SK-N-MC (cell line): Measurements from ENCODE around the gene LAMC3.

Source experiments
- DNase-seq: peaks from one replicate; pipeline ENCODE4 v3.0.0-alpha.2; 2011; ENCODE audit warnings: low read depth, low spot score
- H3K27ac ChIP-seq: fragments of 200-600 bp; sonication (generic); 2 replicates; pipeline ENCODE4 v1.5.1; 2016; ENCODE audit warnings: mixed run types
- H3K36me3 ChIP-seq: fragments of 200-600 bp; sonication (generic); 2 replicates; pipeline ENCODE4 v1.6.1; 2017; ENCODE audit warnings: antibody characterized with exemption, low read length, mixed read lengths; ENCODE audit not compliant: insufficient read depth
- H3K4me3 ChIP-seq: fragments of 200-600 bp; sonication (generic); 2 replicates; pipeline ENCODE4 v1.5.1; 2016
- H3K9ac ChIP-seq: fragments of 200-600 bp; sonication (generic); 2 replicates; pipeline ENCODE4 v1.8.0; 2017; ENCODE audit warnings: mixed run types, mixed read lengths; ENCODE audit not compliant: insufficient read length
- H3K9me3 ChIP-seq: fragments of 200-600 bp; sonication (generic); 2 replicates; pipeline ENCODE4 v1.6.1; 2017; ENCODE audit warnings: low read depth, mild to moderate bottlenecking, antibody characterized with exemption, low read length, moderate library complexity, mixed read lengths
- EZH2 ChIP-seq: fragments of 200-600 bp; sonication (generic); IDR thresholded peaks from one replicate; pipeline ENCODE4 v1.6.1; 2017; ENCODE audit warnings: antibody characterized with exemption
- FOXP2 ChIP-seq: optimal IDR thresholded peaks from 2 replicates; pipeline ENCODE3; 2011; ENCODE audit warnings: mild to moderate bottlenecking, moderate library complexity; ENCODE audit not compliant: insufficient read depth; ENCODE audit errors: extremely low read length, control extremely low read depth
- POLR2AphosphoS5 ChIP-seq: IDR thresholded peaks from 2 replicates; pipeline ENCODE4 v1.6.1; 2012; ENCODE audit warnings: mild to moderate bottlenecking, low read depth, low read length, borderline replicate concordance

LAMC3 gene

GRCh38 chr9:130975156-130975555, 33.8 kb upstream of the LAMC3 start:
- no peak for DNase-seq
- Histone ChIP-seq H3K36me3 (no peaks in the 10 kb centered on the region), H3K27ac (no peak overlapping the region), H3K4me3 (no peak overlapping the region), H3K9ac (no peak overlapping the region), H3K9me3 (no peaks in the 10 kb centered on the region)
- TF ChIP-seq EZH2: no peak
- no peak for TF ChIP-seq POLR2AphosphoS5
- TF ChIP-seq FOXP2: no peak

DNA sequence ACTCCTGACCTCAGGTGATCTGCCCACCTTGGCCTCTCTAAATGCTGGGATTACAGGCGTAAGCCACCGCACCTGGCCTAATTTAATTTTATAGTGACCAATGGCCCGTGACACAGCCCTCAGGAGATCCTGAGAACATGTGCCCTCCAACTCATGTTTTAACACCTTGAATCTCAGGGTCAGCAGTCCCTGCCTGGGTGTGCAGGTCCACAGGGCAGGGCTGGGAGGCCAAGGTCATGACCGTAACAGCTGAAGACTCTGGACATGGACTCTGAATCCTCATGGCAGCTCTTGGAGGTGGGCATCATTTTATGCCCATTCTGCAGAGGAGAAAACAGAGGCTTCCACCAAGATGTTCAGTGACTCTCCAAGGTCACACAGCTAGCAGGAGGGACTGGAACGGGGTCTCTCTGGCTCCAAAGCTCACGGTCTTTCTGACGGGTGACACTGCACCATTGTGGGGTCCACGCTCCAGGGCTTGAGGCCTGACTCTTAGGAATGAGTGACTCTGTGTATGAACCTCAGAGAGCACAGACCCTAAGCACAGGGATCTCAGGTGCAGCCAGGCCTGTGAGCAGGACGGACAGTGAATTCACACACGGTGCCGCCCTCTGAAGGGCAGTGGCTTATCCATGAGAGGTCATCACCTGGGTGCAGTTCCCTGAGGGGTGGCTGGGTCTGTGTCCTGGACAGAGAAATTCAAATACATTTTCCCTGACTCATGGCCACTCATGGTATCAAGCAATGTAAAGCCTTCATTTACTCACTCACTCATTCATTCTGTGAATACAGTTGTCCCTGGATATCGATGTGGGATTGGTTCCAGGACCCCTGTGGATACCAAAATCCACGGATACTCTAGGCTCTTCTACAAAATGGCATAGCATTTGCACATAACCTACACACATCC, 32.8 kb upstream of the LAMC3 start:
- no peaks in the 10 kb centered on the region for H3K36me3 ChIP-seq
- H3K9ac ChIP-seq: no peak overlapping the region
- H3K9me3 ChIP-seq: no peaks in the 10 kb centered on the region
- DNase-seq: no peak
- no peak overlapping the region for H3K4me3 ChIP-seq
- TF ChIP-seq FOXP2: no peak
- TF ChIP-seq EZH2: no peak
- TF ChIP-seq POLR2AphosphoS5: no peak
- H3K27ac ChIP-seq: no peak overlapping the region

DNA sequence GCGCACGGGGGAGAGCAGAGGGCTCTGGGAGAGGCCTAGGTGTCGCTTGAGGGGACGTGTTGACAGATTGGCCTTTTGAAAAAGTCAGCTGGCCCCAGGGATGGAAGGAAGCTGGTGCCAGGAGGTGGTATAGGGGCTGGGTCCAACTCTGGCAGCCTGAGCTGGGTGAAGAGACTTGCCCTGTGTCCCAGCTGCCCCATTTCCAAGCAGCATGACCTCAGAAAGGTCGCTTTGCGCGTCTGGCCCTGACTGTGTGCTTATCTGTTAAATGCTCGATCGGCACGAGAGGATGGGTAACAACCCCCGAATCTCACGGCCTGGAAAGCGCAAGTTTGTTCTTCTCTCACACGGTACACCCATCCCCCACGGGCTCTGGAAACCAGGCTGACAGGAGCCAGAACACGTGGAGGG, 31.2 kb upstream of the LAMC3 start:
- no peak overlapping the region for H3K9ac ChIP-seq
- TF ChIP-seq FOXP2 (no peak), EZH2 (no peak), POLR2AphosphoS5 (no peak)
- H3K36me3 ChIP-seq: no peaks in the 10 kb centered on the region
- no peak overlapping the region for H3K4me3 ChIP-seq
- H3K27ac ChIP-seq: no peak overlapping the region
- no peak for DNase-seq
- no peaks in the 10 kb centered on the region for H3K9me3 ChIP-seq

DNA sequence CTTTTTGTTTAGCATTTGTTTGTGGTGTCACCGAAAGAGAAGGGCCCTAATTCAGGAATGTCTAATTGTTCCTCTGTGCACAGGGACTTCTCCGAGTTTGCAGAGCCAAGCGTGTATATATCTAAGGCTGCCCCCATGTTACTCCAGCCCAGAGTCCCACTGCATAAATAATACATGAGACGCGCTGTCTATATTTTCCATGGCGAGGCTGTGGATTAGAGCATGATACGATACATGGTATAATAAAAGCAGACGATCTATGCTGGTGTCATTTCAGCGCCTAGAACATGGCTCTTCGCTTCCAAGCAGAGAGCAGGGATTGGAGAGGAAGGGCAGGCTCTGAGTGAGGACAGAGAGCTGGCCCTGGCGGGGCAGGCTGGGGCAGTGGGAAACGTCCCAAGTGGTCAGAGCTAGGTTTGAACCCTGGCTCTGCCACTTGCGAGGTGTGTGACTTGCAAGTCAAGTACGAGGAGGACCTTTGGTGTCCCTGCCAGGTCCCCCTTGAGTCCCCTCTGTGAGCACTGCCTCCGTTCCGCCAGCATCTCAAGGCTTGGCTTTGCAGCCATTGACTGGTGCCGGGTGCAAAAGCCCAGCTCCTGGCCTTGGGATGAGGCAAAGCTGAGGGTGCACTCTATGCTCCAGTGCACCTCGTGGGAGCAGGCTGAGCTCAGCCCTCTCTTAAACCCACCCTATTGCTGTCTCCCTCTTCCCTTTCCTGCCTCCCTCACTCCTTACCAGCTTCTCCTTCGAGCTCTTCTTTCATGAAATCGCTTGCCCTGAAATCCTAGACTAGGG, 29.2 kb upstream of the LAMC3 start:
- DNase-seq: no peak
- no peaks in the 10 kb centered on the region for H3K9me3 ChIP-seq
- no peaks in the 10 kb centered on the region for H3K36me3 ChIP-seq
- H3K27ac ChIP-seq: no peak overlapping the region
- no peak overlapping the region for H3K4me3 ChIP-seq
- TF ChIP-seq POLR2AphosphoS5 (no peak), EZH2 (no peak), FOXP2 (no peak)
- no peak overlapping the region for H3K9ac ChIP-seq

DNA sequence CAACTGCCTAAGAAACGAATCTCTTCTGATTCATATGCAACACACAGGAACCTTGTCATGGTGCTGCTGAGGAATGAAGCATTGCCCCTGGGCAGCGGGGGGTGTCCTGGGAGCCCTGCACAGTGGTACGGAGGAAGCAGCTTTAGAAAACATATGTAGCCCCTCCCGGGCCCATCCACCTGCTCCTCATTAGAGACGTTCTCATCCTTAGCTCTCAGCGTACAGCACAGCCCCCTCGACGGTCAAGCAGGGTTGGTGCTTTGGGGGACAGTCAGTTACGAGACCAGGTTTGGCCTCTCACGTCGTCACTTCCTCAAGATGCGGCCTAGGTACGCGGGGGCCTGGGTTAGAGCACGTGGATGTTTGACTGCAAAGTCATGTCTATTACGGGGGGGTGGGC, 28.4 kb upstream of the LAMC3 start:
- Histone ChIP-seq H3K4me3 (no peak overlapping the region), H3K36me3 (no peaks in the 10 kb centered on the region), H3K9me3 (no peaks in the 10 kb centered on the region), H3K9ac (no peak overlapping the region), H3K27ac (no peak overlapping the region)
- DNase-seq: no peak
- TF ChIP-seq EZH2 (no peak), POLR2AphosphoS5 (no peak)

GRCh38 chr9:130981002-130981755, 27.8 kb upstream of the LAMC3 start:
- no peaks in the 10 kb centered on the region for H3K36me3 ChIP-seq
- no peak overlapping the region for H3K27ac ChIP-seq
- H3K9me3 ChIP-seq: no peaks in the 10 kb centered on the region
- H3K4me3 ChIP-seq: no peak overlapping the region
- TF ChIP-seq FOXP2 (no peak), POLR2AphosphoS5 (no peak), EZH2 (no peak)
- no peak for DNase-seq
- H3K9ac ChIP-seq: no peak overlapping the region

- TF ChIP-seq FOXP2: no peak
- no peak for TF ChIP-seq EZH2
- TF ChIP-seq POLR2AphosphoS5: no peak
- H3K27ac ChIP-seq: no peak overlapping the region
- H3K9ac ChIP-seq: no peak overlapping the region
- no peak overlapping the region for H3K4me3 ChIP-seq
- DNase-seq: no peak
- H3K9me3 ChIP-seq: no peaks in the 10 kb centered on the region
- H3K36me3 ChIP-seq: no peaks in the 10 kb centered on the region
These were observed 27.2 kb upstream of the LAMC3 start for GRCh38 chr9:130981756-130982137.

DNA sequence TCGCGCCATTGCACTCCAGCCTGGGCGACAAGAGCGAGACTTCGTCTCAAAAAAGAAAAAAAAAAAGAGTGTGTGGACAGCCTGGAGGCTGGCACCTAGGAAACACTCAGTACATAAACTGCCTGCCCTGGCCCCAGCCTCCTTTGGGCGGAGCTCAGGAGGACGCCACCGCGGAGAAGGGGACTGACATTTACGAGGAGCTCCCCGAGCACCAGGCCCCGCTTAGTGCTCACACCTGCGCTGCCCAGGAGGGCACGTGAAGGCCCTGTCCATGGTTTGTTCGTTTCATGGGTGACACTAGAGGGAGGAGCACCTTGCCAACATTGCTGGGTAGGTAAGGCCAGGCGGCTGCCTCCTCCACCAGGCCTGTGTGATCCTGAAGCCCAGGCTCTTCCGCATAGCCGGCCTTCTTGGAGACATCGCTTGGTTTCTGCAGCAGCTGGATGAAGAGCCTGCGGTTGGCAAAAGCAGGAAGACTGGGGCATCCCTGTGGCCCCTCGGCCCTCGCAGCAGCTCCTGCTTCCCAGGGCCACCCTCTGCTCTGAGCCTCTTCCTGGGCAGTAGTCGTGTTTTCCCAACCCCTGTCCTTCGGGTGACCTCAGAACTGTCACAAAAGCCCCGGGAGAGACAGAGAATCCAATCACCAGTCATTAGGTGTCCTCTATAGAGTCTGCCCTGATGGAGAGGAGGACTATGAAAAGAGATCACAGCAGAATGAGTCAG, 26.2 kb upstream of the LAMC3 start:
- Histone ChIP-seq H3K36me3 (no peaks in the 10 kb centered on the region), H3K9me3 (no peaks in the 10 kb centered on the region), H3K9ac (no peak overlapping the region), H3K4me3 (no peak overlapping the region), H3K27ac (no peak overlapping the region)
- TF ChIP-seq EZH2: no peak
- TF ChIP-seq FOXP2: no peak
- no peak for TF ChIP-seq POLR2AphosphoS5
- no peak for DNase-seq
